Measurements from ENCODE around the gene SHMT2.
"Not testable (repeated sequence)": the region's sequence is repeated elsewhere in the genome, so short reads cannot be mapped to it uniquely, and the experiment has no call there.

DNA sequence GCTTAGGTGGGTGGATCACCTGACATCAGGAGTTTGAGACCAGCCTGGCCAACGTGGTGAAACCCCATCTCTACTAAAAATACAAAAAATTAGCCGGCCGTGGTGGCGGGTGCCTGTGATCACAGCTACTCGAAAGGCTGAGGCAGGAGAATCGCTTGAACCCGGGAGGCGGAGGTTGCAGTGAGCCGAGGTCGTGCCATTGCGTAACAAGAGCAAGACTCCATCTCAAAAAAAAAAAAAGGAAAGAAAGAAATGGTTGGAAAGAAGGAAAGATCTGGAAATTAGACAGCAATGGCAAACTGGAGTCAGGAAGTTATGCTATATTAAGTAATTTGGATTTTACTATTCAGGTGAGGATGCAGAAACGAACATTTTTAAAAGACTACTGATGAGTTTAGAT is 52.6 kb downstream of the SHMT2 start:
- not testable (repeated sequence) for TF ChIP-seq POLR2A (IDR thresholded peaks at IDR 0.05)
- TF ChIP-seq, protein P1, sequence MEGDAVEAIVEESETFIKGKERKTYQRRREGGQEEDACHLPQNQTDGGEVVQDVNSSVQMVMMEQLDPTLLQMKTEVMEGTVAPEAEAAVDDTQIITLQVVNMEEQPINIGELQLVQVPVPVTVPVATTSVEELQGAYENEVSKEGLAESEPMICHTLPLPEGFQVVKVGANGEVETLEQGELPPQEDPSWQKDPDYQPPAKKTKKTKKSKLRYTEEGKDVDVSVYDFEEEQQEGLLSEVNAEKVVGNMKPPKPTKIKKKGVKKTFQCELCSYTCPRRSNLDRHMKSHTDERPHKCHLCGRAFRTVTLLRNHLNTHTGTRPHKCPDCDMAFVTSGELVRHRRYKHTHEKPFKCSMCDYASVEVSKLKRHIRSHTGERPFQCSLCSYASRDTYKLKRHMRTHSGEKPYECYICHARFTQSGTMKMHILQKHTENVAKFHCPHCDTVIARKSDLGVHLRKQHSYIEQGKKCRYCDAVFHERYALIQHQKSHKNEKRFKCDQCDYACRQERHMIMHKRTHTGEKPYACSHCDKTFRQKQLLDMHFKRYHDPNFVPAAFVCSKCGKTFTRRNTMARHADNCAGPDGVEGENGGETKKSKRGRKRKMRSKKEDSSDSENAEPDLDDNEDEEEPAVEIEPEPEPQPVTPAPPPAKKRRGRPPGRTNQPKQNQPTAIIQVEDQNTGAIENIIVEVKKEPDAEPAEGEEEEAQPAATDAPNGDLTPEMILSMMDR (IDR thresholded peaks at IDR 0.05) = not testable (repeated sequence)
